ENCODE measurements around the gene MEGF8.

Gene MEGF8

GRCh38 chr19:42332059-42332458, 6.6 kb downstream of the MEGF8 start:
- no peak for DNase-seq (ENCODE audit: low read depth in 1 of 2, low spot score in 1 of 2)
- no peaks in the 10 kb centered on the region for H3K27me3 ChIP-seq (ENCODE audit: insufficient read depth, poor library complexity, severe bottlenecking)
- TF ChIP-seq GABPA (IDR thresholded peaks at IDR 0.05; ENCODE audit: low read depth): no peak
- TF ChIP-seq REST (IDR thresholded peaks at IDR 0.05; ENCODE audit: insufficient replicate concordance, low read depth): no peak
- TF ChIP-seq CTCF (IDR thresholded peaks at IDR 0.05; ENCODE audit: insufficient read depth, low read length): no peak
- TF ChIP-seq SPI1 (IDR thresholded peaks at IDR 0.05; ENCODE audit: borderline replicate concordance, low read depth): no peak
- TF ChIP-seq POLR2AphosphoS5 (IDR thresholded peaks at IDR 0.05; ENCODE audit: low read depth): no peak
- no peak overlapping the region for H3K27ac ChIP-seq (replicated peaks)
- no peak overlapping the region for H3K4me3 ChIP-seq (replicated peaks; ENCODE audit: insufficient read depth, low read length)

GRCh38 chr19:42333018-42333417, 7.6 kb downstream of the MEGF8 start:
- DNase-seq (ENCODE audit: low read depth in 1 of 2, low spot score in 1 of 2): no peak
- TF ChIP-seq REST (IDR thresholded peaks at IDR 0.05; ENCODE audit: insufficient replicate concordance, low read depth): no peak
- TF ChIP-seq GABPA (IDR thresholded peaks at IDR 0.05; ENCODE audit: low read depth): no peak
- TF ChIP-seq CTCF (IDR thresholded peaks at IDR 0.05; ENCODE audit: insufficient read depth, low read length): no peak
- TF ChIP-seq POLR2AphosphoS5 (IDR thresholded peaks at IDR 0.05; ENCODE audit: low read depth): no peak
- TF ChIP-seq SPI1 (IDR thresholded peaks at IDR 0.05; ENCODE audit: borderline replicate concordance, low read depth): no peak
- Histone ChIP-seq H3K27ac (replicated peaks) (no peak overlapping the region), H3K27me3 (ENCODE audit: insufficient read depth, poor library complexity, severe bottlenecking) (no peaks in the 10 kb centered on the region), H3K4me3 (replicated peaks; ENCODE audit: insufficient read depth, low read length) (no peak overlapping the region)

GRCh38 chr19:42333975-42334696, 8.7 kb downstream of the MEGF8 start:
- Histone ChIP-seq H3K27ac (replicated peaks) (no peak overlapping the region), H3K27me3 (ENCODE audit: insufficient read depth, poor library complexity, severe bottlenecking) (no peaks in the 10 kb centered on the region), H3K4me3 (replicated peaks; ENCODE audit: insufficient read depth, low read length) (no peak overlapping the region)
- TF ChIP-seq REST (IDR thresholded peaks at IDR 0.05; ENCODE audit: insufficient replicate concordance, low read depth) (no peak), POLR2AphosphoS5 (IDR thresholded peaks at IDR 0.05; ENCODE audit: low read depth) (no peak), GABPA (IDR thresholded peaks at IDR 0.05; ENCODE audit: low read depth) (no peak), CTCF (IDR thresholded peaks at IDR 0.05; ENCODE audit: insufficient read depth, low read length) (no peak), SPI1 (IDR thresholded peaks at IDR 0.05; ENCODE audit: borderline replicate concordance, low read depth) (no peak)
- DNase-seq (ENCODE audit: low read depth in 1 of 2, low spot score in 1 of 2): no peak

Data from HL-60 (cell line).